ENCODE results near the gene TRIM46. TPM values are rescaled to one million over a fixed set of nuclear protein-coding genes. Genes with fewer than 3 reads are reported as not detected.

Gene TRIM46
- total and polyA plus RNA-seq, 2 experiments from 2014 or later = 2.1 to 3.4 TPM

DNA sequence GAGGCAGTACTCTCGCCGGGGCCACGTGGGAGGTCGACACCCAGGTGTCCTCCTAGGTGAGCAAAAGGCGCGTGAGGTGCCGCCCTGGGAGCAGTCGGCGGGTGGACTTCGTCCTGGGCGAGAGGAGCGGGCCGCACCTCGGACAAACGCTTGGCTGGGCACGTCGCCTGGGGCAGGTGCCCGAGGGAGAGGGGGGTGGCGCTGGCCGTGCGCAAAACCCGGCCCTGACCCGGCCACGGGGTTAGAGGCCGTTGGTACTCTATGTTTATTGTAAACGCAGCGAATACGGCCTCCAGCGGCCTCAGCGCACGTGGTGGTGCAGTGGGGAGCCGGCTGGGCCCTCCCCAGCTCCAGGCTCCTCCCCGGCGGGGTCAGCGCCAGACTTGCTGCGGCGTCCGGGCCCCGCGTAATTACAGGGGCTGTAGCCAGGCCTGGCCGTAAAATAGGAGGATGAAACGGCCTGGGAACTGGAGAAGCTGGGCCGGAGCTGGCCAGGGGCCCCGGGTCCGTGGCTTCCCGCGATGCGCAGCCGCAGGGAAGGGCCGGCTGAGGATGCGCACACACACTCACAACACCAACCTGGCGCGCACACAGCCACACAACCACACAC, 47.6 kb upstream of the TRIM46 start:
- Histone ChIP-seq H3K27me3 (replicated peaks; ENCODE audit: insufficient read depth) (peaks cover 66% of the 10 kb centered on the region), H3K4me1 (ENCODE audit: insufficient read depth) (0 out of 2 replicates have a peak, but pooled peaks cover 10% of the 10 kb centered on the region), H3K4me3 (peak overlapping the region; percentile 62; the same call in 1 of the 2 replicates), H3K79me2 (ENCODE audit: insufficient read depth) (no peaks in the 10 kb centered on the region), H3K4me2 (ENCODE audit: unreplicated experiment) (no peak overlapping the region), H3K9ac (no peak overlapping the region), H3F3A (ENCODE audit: insufficient read depth) (no peaks in the 10 kb centered on the region), H3K9me3 (ENCODE audit: low read depth) (no peaks in the 10 kb centered on the region), H3K27ac (no peak overlapping the region), H3K36me3 (ENCODE audit: low read depth) (no peaks in the 10 kb centered on the region), H3K9me2 (ENCODE audit: insufficient read depth) (no peaks in the 10 kb centered on the region), H4K20me1 (ENCODE audit: insufficient read depth) (no peaks in the 10 kb centered on the region), H2AFZ (no peak overlapping the region)
- 13% methylated on average over 44 to 47 of the region's 53 CpGs for WGBS, 2 experiments (ENCODE audit: low coverage in 1 of 2, low lambda C conversion rate in 2 of 2, missing lambda C conversion rate in 2 of 2)
- in situ Hi-C loops (cut with MboI) = no loop called here
- no peak for TF ChIP-seq EZH2 (IDR thresholded peaks at IDR 0.05; ENCODE audit: insufficient read depth, poor library complexity, severe bottlenecking)
- no peak for TF ChIP-seq EZH2phosphoT487 (IDR thresholded peaks at IDR 0.05; ENCODE audit: insufficient read depth, low read depth)
- DNase-seq = peak; percentile 46

DNA sequence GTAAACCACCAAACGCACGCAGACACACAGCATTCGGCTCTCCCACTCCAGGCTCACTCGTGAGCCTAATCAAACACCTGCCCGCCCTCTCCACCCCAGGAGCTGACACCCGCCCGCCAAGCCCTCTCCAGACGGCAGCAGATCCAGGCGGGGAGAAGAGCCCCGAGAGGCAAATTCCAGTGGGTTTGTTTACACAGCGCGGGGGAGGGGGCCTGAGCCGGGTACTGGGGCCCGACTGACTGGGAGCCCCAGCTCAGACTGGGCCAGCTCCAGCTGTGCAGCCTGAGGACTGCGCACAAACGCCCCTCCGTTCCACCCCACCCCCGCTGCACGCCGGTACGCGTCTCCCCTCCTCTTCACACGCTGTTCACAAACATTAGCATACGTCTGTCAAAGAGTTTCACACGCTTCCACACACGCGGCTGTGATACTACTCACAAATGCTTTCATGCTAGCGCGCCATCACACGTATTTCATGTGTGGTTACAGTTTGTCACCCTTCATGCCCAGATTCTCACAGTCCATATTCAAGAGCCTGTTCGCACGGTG, 47.0 kb upstream of the TRIM46 start:
- H3K27ac ChIP-seq = no peak overlapping the region

GRCh38 chr1:155127105-155127966, 46.3 kb upstream of the TRIM46 start, which contains the start of gene EFNA1:
Gene EFNA1, plus strand, starts transcription at chr1:155127876. Its CDS starts 102 bp downstream, at chr1:155127978.
- Histone ChIP-seq H3K27ac (no peak within 1 kb of the TSS), H2AFZ (peak within 1 kb of the TSS; percentile 61), H3K9me3 (ENCODE audit: low read depth) (no peaks in the 10 kb centered on the region), H3K79me2 (ENCODE audit: insufficient read depth) (no peaks in the 10 kb centered on the region), H3K9me2 (ENCODE audit: insufficient read depth) (no peaks in the 10 kb centered on the region), H3K27me3 (replicated peaks; ENCODE audit: insufficient read depth) (peaks cover 54% of the 10 kb centered on the region), H3K36me3 (ENCODE audit: low read depth) (no peaks in the 10 kb centered on the region), H3K4me1 (ENCODE audit: insufficient read depth) (0 out of 2 replicates have a peak, but pooled peaks cover 10% of the 10 kb centered on the region), H3K4me3 (peak within 1 kb of the TSS; percentile 62), H3K4me2 (ENCODE audit: unreplicated experiment) (peak within 1 kb of the TSS; percentile 85), H4K20me1 (ENCODE audit: insufficient read depth) (no peaks in the 10 kb centered on the region), H3F3A (ENCODE audit: insufficient read depth) (no peaks in the 10 kb centered on the region), H3K9ac (peak within 1 kb of the TSS; percentile 23)
- in situ Hi-C loops (cut with MboI) = no loop called here
- peak; percentile 65 for DNase-seq
- TF ChIP-seq EZH2phosphoT487 (IDR thresholded peaks at IDR 0.05; ENCODE audit: insufficient read depth, low read depth) = 0 out of 2 replicates have a peak, but pooled peaks have one; percentile 31
- TF ChIP-seq EZH2 (IDR thresholded peaks at IDR 0.05; ENCODE audit: insufficient read depth, poor library complexity, severe bottlenecking) = peak; percentile 71
- WGBS, 2 experiments (ENCODE audit: low coverage in 1 of 2, low lambda C conversion rate in 2 of 2, missing lambda C conversion rate in 2 of 2) = 2 to 3% methylated on average over 29 to 71 of the region's 76 CpGs

More for the DNA sequence above, 47.0 kb upstream of the TRIM46 start:
- H3K4me3 ChIP-seq = peak overlapping the region; percentile 62
- H3K4me1 ChIP-seq (ENCODE audit: insufficient read depth) = 0 out of 2 replicates have a peak, but pooled peaks cover 10% of the 10 kb centered on the region
- in situ Hi-C loops (cut with MboI) = no loop called here
- H2AFZ ChIP-seq = peak overlapping the region; percentile 61; the same call in 1 of the 2 replicates
- H3K9ac ChIP-seq = peak overlapping the region; percentile 23; the same call in 1 of the 2 replicates
- no peaks in the 10 kb centered on the region for H3K79me2 ChIP-seq (ENCODE audit: insufficient read depth)
- no peaks in the 10 kb centered on the region for H3K9me2 ChIP-seq (ENCODE audit: insufficient read depth)
- H3K36me3 ChIP-seq (ENCODE audit: low read depth) = no peaks in the 10 kb centered on the region
- no peaks in the 10 kb centered on the region for H4K20me1 ChIP-seq (ENCODE audit: insufficient read depth)
- H3F3A ChIP-seq (ENCODE audit: insufficient read depth) = no peaks in the 10 kb centered on the region
- WGBS, 2 experiments (ENCODE audit: low coverage in 1 of 2, low lambda C conversion rate in 2 of 2, missing lambda C conversion rate in 2 of 2) = 1 to 3% methylated on average over 27 to 31 of the region's 32 CpGs
- peak; percentile 68 for DNase-seq
- TF ChIP-seq EZH2phosphoT487 (IDR thresholded peaks at IDR 0.05; ENCODE audit: insufficient read depth, low read depth) (0 out of 2 replicates have a peak, but pooled peaks have one; percentile 19), EZH2 (IDR thresholded peaks at IDR 0.05; ENCODE audit: insufficient read depth, poor library complexity, severe bottlenecking) (no peak)
- peak overlapping the region; percentile 85 for H3K4me2 ChIP-seq (ENCODE audit: unreplicated experiment)
- H3K27me3 ChIP-seq (replicated peaks; ENCODE audit: insufficient read depth) = peaks cover 61% of the 10 kb centered on the region
- no peaks in the 10 kb centered on the region for H3K9me3 ChIP-seq (ENCODE audit: low read depth)

Measured in GM23248 (cell line).